B cell (primary cell): ENCODE measurements around the gene SEC24C. TPM values are rescaled to one million over a fixed set of nuclear protein-coding genes. Genes with fewer than 3 reads are reported as not detected.

Experiments
- ATAC-seq: fragments of 200-7000 bp; cut with Tn5 transposase; one replicate; pipeline ENCODE4 v1.10.0; 2021; ENCODE audit warnings: low read depth, mild to moderate bottlenecking, moderate number of reproducible peaks, moderate library complexity
- CTCF ChIA-PET: fragments of 350-600 bp; sonication (Branson Sonifier 250); formaldehyde crosslinking; loops from one replicate; lab custom pipeline; 2021; ENCODE audit warnings: antibody characterized with exemption, inconsistent platforms; lab: Charles Lee
- POLR2A ChIA-PET: fragments of 350-600 bp; sonication (Branson Sonifier 250); formaldehyde crosslinking; loops from one replicate; lab custom pipeline; 2021; ENCODE audit warnings: antibody characterized with exemption; lab: Charles Lee
- DNase-seq: peaks from one replicate; pipeline ENCODE4 v3.0.0; 2013
- H2AFZ ChIP-seq: 2 replicates; pipeline ENCODE4 v1.6.1; 2012; ENCODE audit warnings: mild to moderate bottlenecking, low read depth, low read length; ENCODE audit not compliant: insufficient read depth, poor library complexity, severe bottlenecking
- H3K27ac ChIP-seq, 2 donors: 1 replicate in 1 of 2; 2 replicates in 1 of 2; pipeline ENCODE4 v1.5.1; 2012 to 2013; ENCODE audit warnings: low read length in 2 of 2, mild to moderate bottlenecking in 2 of 2, moderate library complexity in 1 of 2
- H3K27me3 ChIP-seq, 4 experiments: fragments of 200-600 bp in 1 of 4; sonication (generic) in 1 of 4; replicated peaks in 1 of 4; 1 replicate in 2 of 4; 2 replicates in 2 of 4; pipeline versions ENCODE4 v1.6.1 to v1.7.0; 2013 to 2016; ENCODE audit warnings: low read length in 3 of 4, mild to moderate bottlenecking in 2 of 4, mixed read lengths in 1 of 4, moderate library complexity in 1 of 4; ENCODE audit not compliant: insufficient read depth in 4 of 4, control insufficient read depth in 3 of 4; ENCODE audit errors: control extremely low read depth in 1 of 4
- H3K36me3 ChIP-seq, 2 experiments: replicated peaks in 1 of 2; 1 replicate in 1 of 2; 2 replicates in 1 of 2; pipeline versions ENCODE4 v1.6.1 to v1.7.1; 2013; ENCODE audit warnings: low read length in 1 of 2; ENCODE audit not compliant: insufficient read depth in 2 of 2, control insufficient read depth in 1 of 2; ENCODE audit errors: control extremely low read depth in 1 of 2, extremely low read depth in 1 of 2
- H3K4me1 ChIP-seq, 2 donors: fragments of 200-600 bp in 1 of 2; sonication (generic) in 1 of 2; 1 replicate in 1 of 2; 2 replicates in 1 of 2; pipeline versions ENCODE4 v1.5.1 to v1.6.1; 2013 to 2017; ENCODE audit warnings: low read length in 2 of 2; ENCODE audit not compliant: control insufficient read depth in 2 of 2, insufficient read depth in 2 of 2
- H3K4me2 ChIP-seq: replicated peaks from 2 replicates; pipeline ENCODE3; 2012; ENCODE audit warnings: mild to moderate bottlenecking, low read depth, low read length; ENCODE audit not compliant: poor library complexity, severe bottlenecking
- H3K4me3 ChIP-seq, 5 experiments: fragments of 200-600 bp in 1 of 5; sonication (generic) in 1 of 5; 1 replicate in 3 of 5; 2 replicates in 2 of 5; pipeline versions ENCODE4 v1.5.1 to v1.7.0; 2011 to 2016; ENCODE audit warnings: low read length in 4 of 5, mild to moderate bottlenecking in 4 of 5, low read depth in 2 of 5, control low read depth in 1 of 5, moderate library complexity in 1 of 5; ENCODE audit not compliant: insufficient read depth in 1 of 5; ENCODE audit errors: control extremely low read depth in 1 of 5, extremely low read depth in 1 of 5
- H3K79me2 ChIP-seq: fragments of 200-600 bp; sonication (generic); one replicate; pipeline ENCODE4 v1.6.0; 2016; ENCODE audit warnings: low read length; ENCODE audit not compliant: control insufficient read depth, insufficient read depth
- H3K9ac ChIP-seq: fragments of 200-600 bp; sonication (generic); 2 replicates; pipeline ENCODE4 v1.6.1; 2017; ENCODE audit warnings: mild to moderate bottlenecking, low read length, moderate library complexity
- H3K9me3 ChIP-seq, 3 donors: one replicate each; pipeline versions ENCODE4 v1.6.1 to v1.7.1; 2013; ENCODE audit warnings: low read length in 2 of 3; ENCODE audit not compliant: control insufficient read depth in 2 of 3, insufficient read depth in 1 of 3; ENCODE audit errors: control extremely low read depth in 1 of 3
- H4K20me1 ChIP-seq: 2 replicates; pipeline ENCODE4 v1.6.0; 2012; ENCODE audit warnings: mild to moderate bottlenecking, low read length; ENCODE audit not compliant: insufficient read depth, control insufficient read depth, poor library complexity, severe bottlenecking
- H3K27ac Mint-ChIP-seq: one replicate; pipeline ENCODE4 v1.8.0; 2021; ENCODE audit warnings: mixed read lengths
- H3K27me3 Mint-ChIP-seq: one replicate; pipeline ENCODE4 v1.8.0; 2021; ENCODE audit warnings: mixed read lengths
- H3K4me1 Mint-ChIP-seq: one replicate; pipeline ENCODE4 v1.8.0; 2021; ENCODE audit warnings: mixed read lengths
- H3K4me3 Mint-ChIP-seq: one replicate; pipeline ENCODE4 v1.8.0; 2021; ENCODE audit warnings: mixed read lengths
- H3K9me3 Mint-ChIP-seq: one replicate; pipeline ENCODE4 v1.8.0; 2022; ENCODE audit warnings: mixed read lengths; ENCODE audit not compliant: insufficient read depth
- CTCF ChIP-seq: fragments of 200-600 bp; IDR thresholded peaks from one replicate; pipeline ENCODE4 v1.8.0; 2022; ENCODE audit warnings: antibody characterized with exemption, mild to moderate bottlenecking
- EZH2 ChIP-seq: IDR thresholded peaks from 2 replicates; pipeline ENCODE4 v1.6.1; 2012; ENCODE audit warnings: borderline replicate concordance, low read depth, mild to moderate bottlenecking, moderate library complexity, low read length; ENCODE audit not compliant: insufficient read depth, poor library complexity, severe bottlenecking
- WGBS: methylation state at CpG from one replicate; pipeline ENCODE4 v1.1.5; 2013; ENCODE audit warnings: missing lambda C conversion rate; ENCODE audit not compliant: insufficient coverage; 5-methylcytosine and 5-hydroxymethylcytosine counted together
- intact Hi-C: fragments of 100-400 bp; cut with micrococcal nuclease; formaldehyde crosslinking; loops from one replicate; pipeline ENCODE4 v1.10.0; 2022
- polyA plus RNA-seq: library from polyadenylated mRNA; depleted of rRNA; stranded (reverse); fragments of >200 nt; gene quantifications from 2 replicates; pipeline ENCODE4 v1.2.3, GENCODE V29; 2012
- total RNA-seq, 2 donors: library from RNA; stranded (reverse); fragments of 120-200 nt in 1 of 2; gene quantifications; 1 replicate in 1 of 2; 2 replicates in 1 of 2; pipeline versions ENCODE4 v1.2.3 to v1.2.4, GENCODE V29; 2013 to 2022

Gene SEC24C
- total and polyA plus RNA-seq, 2 donors (not counting 1 experiment from before 2014, with no cell fraction given), result 60.2 to 78.7 TPM

GRCh38 chr10:73818402-73818801, 74.2 kb downstream of the SEC24C start:
- Histone ChIP-seq H3K27ac (no peak overlapping the region), H2AFZ (no peak overlapping the region), H3K4me2 (no peak overlapping the region), H3K9me3 (no peaks in the 10 kb centered on the region), H3K79me2 (no peaks in the 10 kb centered on the region), H3K9ac (no peak overlapping the region), H4K20me1 (no peaks in the 10 kb centered on the region), H3K27me3 (no peaks in the 10 kb centered on the region), H3K4me1 (no peaks in the 10 kb centered on the region), H3K36me3 (peaks cover 0 to 35% of the 10 kb centered on the region in 2 experiments), H3K4me3 (no peak overlapping the region)
- TF ChIP-seq CTCF, result no peak
- no peak for TF ChIP-seq EZH2
- ATAC-seq (no peak), DNase-seq (no peak)
- H3K27me3 Mint-ChIP-seq, result no peaks in the 10 kb centered on the region
- no peaks in the 10 kb centered on the region for H3K4me1 Mint-ChIP-seq
- intact Hi-C loops, result no loop called here
- POLR2A ChIA-PET, result no interaction called here
- H3K4me3 Mint-ChIP-seq, result no peak overlapping the region
- no peaks in the 10 kb centered on the region for H3K9me3 Mint-ChIP-seq
- 95% methylated on average over 10 of the region's 10 CpGs for WGBS
- CTCF ChIA-PET, result interaction anchor here (0.8 to 1.2 kb wide), 3 partner anchors 11 to 263 kb away, joined by 3 read pairs; no protein-coding TSS in a partner anchor
- H3K27ac Mint-ChIP-seq, result no peak overlapping the region

GRCh38 chr10:73819081-73819480, 74.9 kb downstream of the SEC24C start:
- ATAC-seq, result no peak
- Histone ChIP-seq H3K9ac (no peak overlapping the region), H3K36me3 (peaks cover 0 to 40% of the 10 kb centered on the region in 2 experiments), H4K20me1 (no peaks in the 10 kb centered on the region), H3K9me3 (no peaks in the 10 kb centered on the region), H3K4me3 (no peak overlapping the region), H3K79me2 (no peaks in the 10 kb centered on the region), H3K27me3 (no peaks in the 10 kb centered on the region), H2AFZ (no peak overlapping the region), H3K4me1 (no peaks in the 10 kb centered on the region), H3K27ac (no peak overlapping the region), H3K4me2 (no peak overlapping the region)
- Mint-ChIP-seq H3K4me1 (no peaks in the 10 kb centered on the region), H3K4me3 (no peak overlapping the region), H3K27ac (no peak overlapping the region), H3K27me3 (no peaks in the 10 kb centered on the region), H3K9me3 (no peaks in the 10 kb centered on the region)
- POLR2A ChIA-PET, result no interaction called here
- WGBS, result 89% methylated on average over 5 of the region's 5 CpGs
- DNase-seq, result no peak
- intact Hi-C loops, result no loop called here
- CTCF ChIA-PET, result interaction anchor here (0.8 to 1.2 kb wide), 2 partner anchors 11 to 61 kb away, joined by 3 read pairs; no protein-coding TSS in a partner anchor
- TF ChIP-seq CTCF (no peak), EZH2 (no peak)
